GM23248 (cell line): ENCODE data around the gene PNMT.

ENCODE experiments used
- EZH2 ChIP-seq: fragments of 200-600 bp; sonication (generic); IDR thresholded peaks from 2 replicates; pipeline ENCODE4 v1.6.1; 2018; ENCODE audit warnings: antibody characterized with exemption, mild to moderate bottlenecking; ENCODE audit not compliant: insufficient read depth, poor library complexity, severe bottlenecking
- EZH2phosphoT487 ChIP-seq: fragments of 200-600 bp; sonication (generic); IDR thresholded peaks from 2 replicates; pipeline ENCODE4 v1.6.1; 2018; ENCODE audit warnings: antibody characterized with exemption, moderate library complexity, mild to moderate bottlenecking, low read depth; ENCODE audit not compliant: insufficient read depth

DNA sequence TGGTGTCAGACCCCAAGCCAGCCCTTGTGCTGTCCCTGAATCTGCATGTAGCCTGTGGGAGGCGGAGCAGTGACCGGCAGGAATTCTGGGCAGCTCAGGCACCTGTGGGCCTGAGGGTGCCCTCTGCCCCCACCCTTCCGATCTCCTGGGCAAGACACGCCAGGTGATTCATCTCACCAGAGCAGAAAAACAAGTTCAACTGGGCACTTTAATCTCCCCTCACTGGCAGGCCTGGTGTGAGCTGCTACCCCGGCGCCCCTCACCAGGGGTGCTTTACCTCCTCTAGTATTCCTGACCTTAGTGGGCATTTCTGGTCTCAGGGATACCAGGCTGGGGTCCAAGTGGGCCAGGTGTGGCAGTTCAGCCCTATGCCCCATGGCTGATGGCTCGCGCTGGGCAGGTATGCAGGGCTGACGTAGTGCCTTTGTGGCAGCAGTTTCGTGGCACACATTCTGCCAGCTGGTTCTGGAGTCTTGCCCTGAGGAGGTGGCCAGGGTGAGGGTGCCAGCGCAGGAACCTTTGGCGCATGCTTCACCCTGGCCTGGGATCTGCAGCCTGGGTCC is 37.6 kb downstream of the PNMT start:
- no peak for TF ChIP-seq EZH2
- no peak for TF ChIP-seq EZH2phosphoT487
